HCT116 (cell line): ENCODE results near the gene APBA2. TPM values are rescaled to one million over a fixed set of nuclear protein-coding genes. Genes with fewer than 3 reads are reported as not detected.

Experiments used
- ATAC-seq: fragments of 200-7000 bp; cut with Tn5 transposase; 2 replicates; pipeline ENCODE4 v1.9.1; 2020; ENCODE audit warnings: mild to moderate bottlenecking, moderate library complexity
- BruUV-seq: library from RNA; stranded (reverse); fragments of 400-500 nt; replicated peaks from 2 replicates; lab custom pipeline; 2021; lab: Mats Ljungman, UMichigan
- CTCF ChIA-PET: fragments of 300-600 bp; sonication (Branson Sonifier 250); formaldehyde crosslinking; loops from one replicate; lab custom pipeline; 2021; ENCODE audit warnings: antibody characterized with exemption; lab: Charles Lee
- POLR2A ChIA-PET: fragments of 300-600, 350-600 bp; sonication (Branson Sonifier 250); formaldehyde crosslinking; loops from one replicate; lab custom pipeline; 2021; ENCODE audit warnings: antibody characterized with exemption; lab: Charles Lee
- RAD21 ChIA-PET, 2 experiments: fragments of 300-600 bp; sonication (Branson Sonifier 250); formaldehyde crosslinking; loops; one replicate each; lab custom pipeline; 2023; ENCODE audit warnings: low total read pairs in 2 of 2; ENCODE audit not compliant: uncharacterized antibody in 2 of 2, unreplicated experiment in 2 of 2, low non-redundant PET in 1 of 2; lab: Charles Lee
- DNase-seq: peaks from one replicate; pipeline ENCODE4 v3.0.0-alpha.2; 2010; ENCODE audit warnings: low read depth, low spot score
- H2AFZ ChIP-seq: fragments of 200-600 bp; shearing (Covaris generic), sonication (generic); 2 replicates; pipeline ENCODE4 v1.6.1; 2017; ENCODE audit warnings: low read depth, mixed run types, mixed read lengths, antibody characterized with exemption, low read length; ENCODE audit not compliant: poor library complexity, severe bottlenecking
- H3K27ac ChIP-seq: 2 replicates; pipeline ENCODE4 v1.5.1; 2012; ENCODE audit warnings: low read depth, low read length
- H3K27me3 ChIP-seq: fragments of 200-600 bp; sonication (generic); 2 replicates; pipeline ENCODE4 v1.6.1; 2016; ENCODE audit warnings: mixed run types, low read length, mixed read lengths; ENCODE audit not compliant: insufficient read depth
- H3K36me3 ChIP-seq, 2 experiments: fragments of 200-500 bp in 1 of 2; fragments of 200-600 bp in 1 of 2; sonication (Bioruptor generic) in 1 of 2; sonication (generic) in 1 of 2; 2 replicates each; pipeline versions ENCODE4 v1.5.1 to v1.6.1; 2014 to 2016; ENCODE audit warnings: low read length in 2 of 2, inconsistent platforms in 1 of 2, mixed read lengths in 1 of 2, mixed run types in 1 of 2; ENCODE audit not compliant: insufficient read depth in 2 of 2, control insufficient read depth in 1 of 2
- H3K4me1 ChIP-seq, 2 experiments: fragments of 200-600 bp in 1 of 2; sonication (generic) in 1 of 2; 2 replicates each; pipeline versions ENCODE4 v1.5.1 to v1.6.1; 2012 to 2017; ENCODE audit warnings: low read length in 2 of 2, inconsistent platforms in 1 of 2, mild to moderate bottlenecking in 1 of 2, mixed read lengths in 1 of 2, mixed run types in 1 of 2, moderate library complexity in 1 of 2; ENCODE audit not compliant: insufficient read depth in 2 of 2, control insufficient read depth in 1 of 2
- H3K4me2 ChIP-seq: fragments of 200-600 bp; sonication (generic); 2 replicates; pipeline ENCODE4 v1.6.1; 2017; ENCODE audit warnings: mixed run types, low read length, mixed read lengths
- H3K4me3 ChIP-seq, 2 experiments: fragments of 200-600 bp in 1 of 2; sonication (generic) in 1 of 2; replicated peaks in 1 of 2; 2 replicates each; pipeline ENCODE4 v1.5.1; 2011 to 2016; ENCODE audit warnings: low read length in 2 of 2, control low read depth in 1 of 2, low read depth in 1 of 2, mild to moderate bottlenecking in 1 of 2, mixed read lengths in 1 of 2, mixed run types in 1 of 2
- H3K79me2 ChIP-seq: fragments of 200-600 bp; sonication (generic); 2 replicates; pipeline ENCODE4 v1.6.1; 2017; ENCODE audit warnings: mild to moderate bottlenecking, mixed run types, low read length, moderate library complexity, mixed read lengths; ENCODE audit not compliant: insufficient read depth
- H3K9ac ChIP-seq: fragments of 200-600 bp; sonication (generic); 2 replicates; pipeline ENCODE4 v1.6.1; 2016; ENCODE audit warnings: low read length, mixed read lengths
- H3K9me2 ChIP-seq: fragments of 200-600 bp; sonication (generic), shearing (Covaris generic); 2 replicates; pipeline ENCODE4 v1.6.1; 2017; ENCODE audit warnings: mixed run types, mild to moderate bottlenecking, moderate library complexity; ENCODE audit not compliant: insufficient read depth
- H3K9me3 ChIP-seq, 2 experiments: fragments of 200-500 bp in 1 of 2; fragments of 200-600 bp in 1 of 2; sonication (Bioruptor generic) in 1 of 2; sonication (generic) in 1 of 2; 2 replicates each; pipeline ENCODE4 v1.6.1; 2014 to 2017; ENCODE audit warnings: low read length in 2 of 2, mixed read lengths in 2 of 2, inconsistent platforms in 1 of 2, low read depth in 1 of 2, mild to moderate bottlenecking in 1 of 2, mixed run types in 1 of 2, moderate library complexity in 1 of 2; ENCODE audit not compliant: control insufficient read depth in 1 of 2, insufficient read depth in 1 of 2
- H4K20me1 ChIP-seq: fragments of 200-600 bp; sonication (generic), shearing (Covaris generic); 2 replicates; pipeline ENCODE4 v1.6.1; 2017; ENCODE audit warnings: mixed run types, mild to moderate bottlenecking, moderate library complexity; ENCODE audit not compliant: insufficient read depth
- CBX3 ChIP-seq: IDR thresholded peaks from 2 replicates; pipeline ENCODE4 v1.6.1; 2012; ENCODE audit warnings: low read depth
- CTCF ChIP-seq, 3 experiments: fragments of 200-600 bp in 1 of 3; sonication (generic) in 1 of 3; IDR thresholded peaks in 2 of 3; conservative IDR thresholded peaks in 1 of 3; 2 replicates each; pipeline ENCODE4 v1.5.1; 2012 to 2017; ENCODE audit warnings: low read depth in 2 of 3, low read length in 2 of 3, antibody characterized with exemption in 1 of 3, borderline replicate concordance in 1 of 3, control low read depth in 1 of 3, mild to moderate bottlenecking in 1 of 3, mixed read lengths in 1 of 3, mixed run types in 1 of 3, moderate library complexity in 1 of 3; ENCODE audit not compliant: insufficient read depth in 1 of 3
- EGR1 ChIP-seq: IDR thresholded peaks from 2 replicates; pipeline ENCODE4 v1.6.1; 2012; ENCODE audit warnings: low read depth
- EZH2 ChIP-seq: fragments of 200-600 bp; sonication (generic); IDR thresholded peaks from 2 replicates; pipeline ENCODE4 v1.6.1; 2017; ENCODE audit warnings: antibody characterized with exemption, mixed run types
- MAX ChIP-seq: IDR thresholded peaks from 2 replicates; pipeline ENCODE4 v1.6.1; 2012
- SRF ChIP-seq: IDR thresholded peaks from 2 replicates; pipeline ENCODE4 v1.6.1; 2012; ENCODE audit warnings: low read depth
- ZBTB33 ChIP-seq: IDR thresholded peaks from 2 replicates; pipeline ENCODE4 v1.6.1; 2011; ENCODE audit warnings: mild to moderate bottlenecking, low read length, moderate library complexity; ENCODE audit not compliant: insufficient replicate concordance; ENCODE audit errors: extremely low read depth
- intact Hi-C: fragments of 100-400 bp; cut with micrococcal nuclease; formaldehyde crosslinking; loops from 2 replicates; pipeline ENCODE4 v1.10.0; 2022
- total RNA-seq: library from RNA; stranded (reverse); gene quantifications from one replicate; pipeline ENCODE4 v1.2.1, GENCODE V29; 2021; ENCODE audit not compliant: unreplicated experiment

Gene APBA2
- total RNA-seq, 1 experiment from 2014 or later, result 0.47 TPM

- TF ChIP-seq CTCF (IDR thresholded peaks at IDR 0.05 in 2 of 3, conservative IDR thresholded peaks at IDR 0.05 in 1 of 3; ENCODE audit: borderline replicate concordance in 1 of 3, insufficient read depth in 1 of 3, low read depth in 2 of 3, low read length in 2 of 3) (no peak), EGR1 (no peak), SRF (no peak), CBX3 (no peak)
Observed at GRCh38 chr15:29092376-29093064, 206.7 kb downstream of the APBA2 start (continued).

GRCh38 chr15:29093065-29093435, 207.3 kb downstream of the APBA2 start:
- Histone ChIP-seq H3K9me3 (no peaks in the 10 kb centered on the region), H4K20me1 (no peaks in the 10 kb centered on the region), H2AFZ (no peak overlapping the region)
- POLR2A ChIA-PET, result no interaction called here
- TF ChIP-seq MAX (no peak), CBX3 (no peak), EZH2 (no peak), ZBTB33 (no peak)
- TF ChIP-seq, all 23 proteins: peak for 0
- no peaks in the 10 kb centered on the region for H3K79me2 ChIP-seq
- no peak overlapping the region for H3K4me3 ChIP-seq
- ChIA-PET CTCF (interaction anchor here (1.4 to 1.7 kb wide), 3 partner anchors 9 to 174 kb away, joined by 3 to 8 read pairs (median 5); no protein-coding TSS in a partner anchor), RAD21 (no interaction called here)
- no TSS peak for BruUV-seq
- no peak for ATAC-seq
- H3K36me3 ChIP-seq, result no peaks in the 10 kb centered on the region
- H3K4me1 ChIP-seq, result no peaks in the 10 kb centered on the region
- H3K4me2 ChIP-seq, result no peak overlapping the region
- DNase-seq, result no peak
- H3K27ac ChIP-seq, result no peak overlapping the region
- no peak overlapping the region for H3K9ac ChIP-seq
- no peaks in the 10 kb centered on the region for H3K27me3 ChIP-seq
- intact Hi-C loops, result loop anchor here (5.0 kb wide), 1 partner anchor 96 kb away; no protein-coding TSS in a partner anchor
- no peaks in the 10 kb centered on the region for H3K9me2 ChIP-seq
